GM19099 (cell line): Measurements from ENCODE around the gene APOL6.

Experiments
- POLR2A ChIP-seq: IDR thresholded peaks from 3 replicates; pipeline ENCODE4 v1.6.1; 2011; ENCODE audit warnings: low read depth; ENCODE audit not compliant: insufficient read length; ENCODE audit errors: extremely low read depth

Gene APOL6

GRCh38 chr22:35611200-35611890 is 36.9 kb upstream of the APOL6 start:
- no peak for TF ChIP-seq POLR2A

DNA sequence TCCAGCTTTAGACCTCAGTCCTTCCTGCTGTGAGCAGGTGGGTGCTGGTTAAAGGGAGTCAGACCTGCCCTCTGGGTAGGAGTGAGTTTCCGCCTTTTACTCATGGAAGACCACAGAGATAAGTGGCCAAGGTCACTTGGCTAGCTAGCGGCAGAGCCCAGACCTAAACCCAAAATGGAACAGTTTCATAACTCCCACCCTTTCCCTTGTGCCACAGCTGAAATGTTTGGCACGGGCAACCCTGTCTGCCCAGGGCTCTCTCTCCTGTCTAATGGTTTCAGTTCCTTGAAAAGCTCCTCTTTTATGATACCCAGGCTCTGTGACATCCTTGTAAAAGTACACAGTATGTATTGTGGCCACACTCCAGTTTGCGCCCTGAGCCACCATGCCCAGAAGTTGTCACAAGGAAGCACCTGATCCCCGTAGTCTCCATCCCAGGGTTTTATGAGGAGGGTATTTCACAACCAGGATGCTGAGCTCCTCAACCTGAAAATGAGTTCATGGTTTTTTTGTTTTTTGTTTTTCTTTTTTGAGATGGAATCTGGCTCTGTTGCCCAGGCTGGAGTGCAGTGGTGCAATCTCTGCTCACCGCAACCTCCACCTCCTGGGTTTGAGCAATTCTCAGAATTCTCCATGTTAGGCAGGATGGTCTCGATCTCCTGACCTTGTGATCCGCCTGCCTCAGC is 36.2 kb upstream of the APOL6 start:
- no peak for TF ChIP-seq POLR2A

DNA sequence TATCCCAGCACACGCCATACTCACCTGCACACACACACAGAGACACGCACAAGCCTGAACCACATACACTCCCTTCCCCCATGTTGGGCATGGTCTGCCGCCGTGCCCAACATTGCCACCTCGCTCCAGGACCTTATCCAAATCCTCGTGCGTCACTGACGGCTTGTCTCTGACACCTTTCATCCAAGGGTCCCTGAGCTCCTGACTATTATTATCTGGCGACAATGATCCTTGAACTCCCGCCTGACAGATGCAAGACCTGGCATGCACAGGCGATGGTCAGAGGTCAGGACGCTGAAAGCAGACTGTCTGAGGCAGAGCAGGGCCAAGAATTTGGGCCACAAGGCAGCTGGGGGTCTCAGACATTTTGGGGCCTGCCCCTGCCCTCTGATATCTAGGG is 35.3 kb upstream of the APOL6 start:
- TF ChIP-seq POLR2A = no peak

DNA sequence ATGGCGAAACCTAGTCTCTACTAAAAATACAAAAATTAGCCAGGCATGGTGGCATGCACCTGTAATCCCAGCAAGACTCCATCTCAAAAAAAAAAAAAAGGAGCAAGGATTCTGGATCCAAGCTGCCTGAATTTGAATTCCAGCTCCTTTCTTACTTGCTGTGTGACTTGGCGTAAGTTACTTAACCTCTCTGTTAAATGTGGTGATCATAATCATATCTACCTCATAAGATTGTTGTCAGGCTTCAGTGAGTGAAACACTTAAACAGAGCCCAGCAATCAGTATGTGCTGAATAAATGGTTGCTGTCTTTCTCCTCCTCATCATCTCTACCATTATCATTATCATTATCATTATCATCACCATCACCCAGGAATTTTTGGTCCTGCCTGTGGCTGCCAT is 33.8 kb upstream of the APOL6 start:
- no peak for TF ChIP-seq POLR2A

GRCh38 chr22:35615156-35615555 is 33.1 kb upstream of the APOL6 start:
- no peak for TF ChIP-seq POLR2A

- TF ChIP-seq POLR2A = no peak
Measured at GRCh38 chr22:35616043-35616442, 32.2 kb upstream of the APOL6 start.

- TF ChIP-seq POLR2A = no peak
Measured at GRCh38 chr22:35617137-35617755, 31.0 kb upstream of the APOL6 start, which contains the start of gene MB. MB (minus strand) TSS chr22:35617329; CDS start chr22:35617257, 72 bp downstream.

GRCh38 chr22:35618427-35619223 is 29.6 kb upstream of the APOL6 start:
- no peak for TF ChIP-seq POLR2A

GRCh38 chr22:35619336-35620094 is 28.7 kb upstream of the APOL6 start:
- no peak for TF ChIP-seq POLR2A

GRCh38 chr22:35620624-35621251 is 27.5 kb upstream of the APOL6 start:
- no peak for TF ChIP-seq POLR2A

DNA sequence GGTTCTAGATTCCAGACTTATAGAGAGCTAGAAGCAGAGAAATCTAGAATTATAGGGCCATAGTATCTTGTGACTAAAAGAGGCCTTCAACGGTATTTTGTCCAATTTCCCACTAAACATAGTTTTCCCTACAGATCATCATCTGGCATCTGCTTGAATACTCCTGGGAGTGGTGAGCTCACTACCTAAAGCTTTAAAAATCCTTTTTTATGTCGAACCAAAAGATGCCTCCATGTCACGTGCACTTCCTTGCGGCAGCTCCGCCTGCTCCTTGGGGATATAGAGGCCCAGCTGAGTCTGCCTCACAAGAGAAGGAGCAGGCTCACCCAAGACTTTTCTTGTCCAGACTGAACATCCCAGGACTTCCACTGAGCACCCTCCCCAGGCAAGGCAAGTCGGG is 26.8 kb upstream of the APOL6 start:
- no peak for TF ChIP-seq POLR2A

DNA sequence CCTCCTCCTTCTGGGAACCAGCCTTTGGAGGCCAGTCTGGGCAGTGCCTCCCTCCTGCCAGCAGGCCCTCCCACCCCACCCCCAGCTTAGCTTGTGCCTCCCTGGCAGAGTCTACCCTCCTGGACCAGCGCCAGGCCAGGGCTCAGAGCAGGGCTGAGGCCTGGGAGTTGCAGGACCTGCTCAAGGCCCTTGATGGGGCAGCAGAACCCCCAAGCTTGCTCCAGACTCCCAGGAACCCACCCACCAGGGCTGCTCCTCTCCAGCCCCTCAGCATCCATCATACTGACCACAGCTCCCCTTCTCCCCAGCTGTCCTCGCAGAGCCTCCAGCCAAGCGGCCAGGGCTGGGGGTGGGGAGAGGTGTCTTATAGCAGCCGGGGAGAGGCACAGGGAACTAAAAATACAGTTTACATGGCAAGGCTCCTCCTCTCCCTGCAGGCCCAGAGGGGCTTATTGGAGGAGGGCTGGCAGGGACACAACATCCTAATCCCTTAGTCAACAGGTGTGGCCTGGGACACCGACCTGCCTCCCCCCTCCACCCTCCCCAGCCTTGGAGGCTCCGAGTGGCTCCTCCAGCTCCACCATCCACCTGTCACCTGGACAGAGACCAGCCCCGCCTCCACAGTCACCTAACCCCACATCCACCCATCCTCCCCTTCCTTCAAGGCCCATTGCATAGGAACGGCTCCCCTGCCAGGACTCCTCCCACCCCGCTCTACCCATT is 25.9 kb upstream of the APOL6 start:
- no peak for TF ChIP-seq POLR2A

GRCh38 chr22:35624547-35624946 is 23.7 kb upstream of the APOL6 start:
- TF ChIP-seq POLR2A = no peak
